GM12878 (cell line): ENCODE data around the gene SGPP2. TPM values are rescaled to one million over a fixed set of nuclear protein-coding genes. Genes with fewer than 3 reads are reported as not detected.
"Not testable (repeated sequence)": the region's sequence is repeated elsewhere in the genome, so short reads cannot be mapped to it uniquely, and the experiment has no call there.

Experiments used
- ATAC-seq: fragments of 200-7000 bp; cut with Tn5 transposase; 3 replicates; pipeline ENCODE4 v1.9.1; 2020; ENCODE audit warnings: mild to moderate bottlenecking, moderate library complexity
- BruUV-seq: library from RNA; stranded (reverse); fragments of 400-500 nt; replicated peaks from 2 replicates; lab custom pipeline; 2021; lab: Mats Ljungman, UMichigan
- CTCF ChIA-PET: fragments of 300-600 bp; sonication (Branson Sonifier 250); formaldehyde crosslinking; extraction: SDS; loops from one replicate; lab custom pipeline; 2021; ENCODE audit warnings: inconsistent platforms; lab: Yijun Ruan, JAX
- POLR2A ChIA-PET: fragments of 350-600 bp; formaldehyde crosslinking; extraction: SDS; loops from one replicate; lab custom pipeline; 2021; ENCODE audit warnings: inconsistent platforms; lab: Charles Lee
- RAD21 ChIA-PET: fragments of 300-600 bp; sonication (Branson Sonifier 250); formaldehyde crosslinking; loops from one replicate; lab custom pipeline; 2023; ENCODE audit warnings: antibody characterized with exemption; ENCODE audit not compliant: unreplicated experiment; lab: Charles Lee
- SMC1A ChIA-PET: fragments of 300-600 bp; sonication (Branson Sonifier 250); formaldehyde crosslinking; loops from one replicate; lab custom pipeline; 2023; ENCODE audit not compliant: unreplicated experiment, uncharacterized antibody; lab: Charles Lee
- DNase-seq: peaks from one replicate; pipeline ENCODE4 v3.0.0-alpha.2; 2011; ENCODE audit warnings: low read depth, low spot score
- FAIRE-seq: peaks from 3 replicates; lab custom pipeline; 2011; peaks lifted over from hg19 to GRCh38; lab: Jason Lieb, UNC
- H2AFZ ChIP-seq: 2 replicates; pipeline ENCODE4 v1.6.0; 2011; ENCODE audit warnings: low read depth, low read length, control low read depth; ENCODE audit not compliant: control insufficient read depth
- H3K27ac ChIP-seq: 2 replicates; pipeline ENCODE4 v1.5.1; 2011; ENCODE audit warnings: control low read depth; ENCODE audit not compliant: control insufficient read depth, insufficient read depth
- H3K27me3 ChIP-seq, 2 experiments: replicated peaks in 1 of 2; 2 replicates each; pipeline versions ENCODE4 v1.6.0 to v1.6.1; 2011; ENCODE audit warnings: low read length in 1 of 2; ENCODE audit not compliant: control insufficient read depth in 2 of 2, insufficient read depth in 2 of 2
- H3K36me3 ChIP-seq, 2 experiments: 2 replicates each; pipeline ENCODE4 v1.5.1; 2011; ENCODE audit warnings: low read length in 1 of 2; ENCODE audit not compliant: control insufficient read depth in 2 of 2, insufficient read depth in 2 of 2
- H3K4me1 ChIP-seq: 2 replicates; pipeline ENCODE4 v1.6.1; 2011; ENCODE audit warnings: mild to moderate bottlenecking, low read length, moderate library complexity, mixed read lengths; ENCODE audit not compliant: control insufficient read depth, insufficient read depth
- H3K4me2 ChIP-seq: 2 replicates; pipeline ENCODE4 v1.6.0; 2011; ENCODE audit warnings: control low read depth; ENCODE audit not compliant: control insufficient read depth, insufficient read depth
- H3K4me3 ChIP-seq: fragments of 200-600 bp; sonication (generic); 2 replicates; pipeline ENCODE4 v1.5.1; 2016
- H3K79me2 ChIP-seq: 2 replicates; pipeline ENCODE4 v1.6.0; 2011; ENCODE audit warnings: low read length; ENCODE audit not compliant: control insufficient read depth, insufficient read depth
- H3K9ac ChIP-seq: 2 replicates; pipeline ENCODE4 v1.8.0; 2011; ENCODE audit warnings: low read length, control low read depth, mixed read lengths; ENCODE audit not compliant: control insufficient read depth, insufficient read depth
- H3K9me3 ChIP-seq: replicated peaks from 3 replicates; pipeline ENCODE4 v1.5.1; 2011; ENCODE audit warnings: mild to moderate bottlenecking, low read length; ENCODE audit not compliant: control insufficient read depth, insufficient read depth
- H4K20me1 ChIP-seq: 2 replicates; pipeline ENCODE4 v1.6.0; 2011; ENCODE audit not compliant: control insufficient read depth, insufficient read depth
- DPF2 ChIP-seq: fragments of 450-650 bp; IDR thresholded peaks from 2 replicates; pipeline ENCODE4 v1.6.1; 2017; ENCODE audit warnings: mild to moderate bottlenecking
- IKZF2 ChIP-seq, 2 experiments: fragments of 450-650 bp; IDR thresholded peaks; 2 replicates each; pipeline ENCODE4 v1.6.1; 2017; ENCODE audit warnings: mild to moderate bottlenecking in 2 of 2, moderate library complexity in 2 of 2
- JUND ChIP-seq: IDR thresholded peaks from 2 replicates; pipeline ENCODE4 v1.6.1; 2012; ENCODE audit warnings: low read depth, mild to moderate bottlenecking, low read length, improper control_type of control experiment, moderate library complexity
- RAD21 ChIP-seq: IDR thresholded peaks from 2 replicates; pipeline ENCODE4 v1.6.1; 2011; ENCODE audit warnings: mild to moderate bottlenecking, low read depth, low read length, moderate library complexity; ENCODE audit not compliant: insufficient read depth
- WGBS: methylation state at CpG from one replicate; pipeline ENCODE4 v1.1.6; 2016; ENCODE audit warnings: low lambda C conversion rate; ENCODE audit not compliant: insufficient replicate concordance, insufficient coverage; ENCODE audit errors: missing lambda C conversion rate; 5-methylcytosine and 5-hydroxymethylcytosine counted together
- in situ Hi-C: fragments of 300-500 bp; cut with MboI; formaldehyde crosslinking; loops from 9 replicates; pipeline ENCODE4 v1.14.3; 2018; ENCODE audit warnings: mixed read lengths
- intact Hi-C: fragments of 100-400 bp; cut with micrococcal nuclease; formaldehyde crosslinking; loops from one replicate; pipeline ENCODE4 v1.14.2; 2022; ENCODE audit not compliant: unreplicated experiment
- polyA plus RNA-seq, 11 experiments: library from polyadenylated mRNA; depleted of rRNA in 4 of 11; unstranded in 6 of 11; stranded (reverse) in 5 of 11; fragments of >200 nt; fragmentation: Nextera tagmentation in 4 of 11; fragmentation: Illumina TruSeq in 1 of 11; extraction: Ambion mirVana in 4 of 11; extraction: Trizol in 1 of 11; gene quantifications; 1 replicate in 1 of 11; 2 replicates in 10 of 11; pipeline versions ENCODE4 v1.2.1 to v1.2.3, GENCODE V29; 2011 to 2016; ENCODE audit warnings: inconsistent platforms in 2 of 11, missing spikeins in 2 of 11, low read depth in 1 of 11
- total RNA-seq, 4 experiments: library from RNA; depleted of rRNA in 3 of 4; stranded (reverse); fragments of >200 nt in 3 of 4; fragmentation: Illumina TruSeq in 1 of 4; extraction: Trizol in 1 of 4; gene quantifications; 2 replicates each; pipeline versions ENCODE4 v1.2.1 to v1.2.3, GENCODE V29; 2013 to 2021

SGPP2 gene
- total and polyA plus RNA-seq, 10 of the 15 experiments (the other 5 are each of a cell fraction or from before 2014, with no cell fraction given) = 3.5 to 84.9 (median 13.1) TPM

GRCh38 chr2:222434204-222434603 lies 9.9 kb downstream of the SGPP2 start:
- FAIRE-seq (no peak), ATAC-seq (peak; percentile 73), DNase-seq (no peak)
- Histone ChIP-seq H3K4me2 (peak overlapping the region; percentile 73), H3K27ac (0 out of 2 replicates have a peak overlapping the region, but pooled peaks have one; percentile 19), H3K9ac (no peak overlapping the region), H4K20me1 (no peaks in the 10 kb centered on the region), H3K27me3 (no peaks in the 10 kb centered on the region), H3K79me2 (peaks cover 47% of the 10 kb centered on the region), H2AFZ (no peak overlapping the region), H3K4me3 (no peak overlapping the region), H3K4me1 (peaks cover 33% of the 10 kb centered on the region), H3K36me3 (no peaks in the 10 kb centered on the region; a peak in 2 of 4 replicates), H3K9me3 (peaks cover 5% of the 10 kb centered on the region)
- intact Hi-C loops (no loop called here), in situ Hi-C loops (no loop called here)
- RAD21 ChIA-PET = interaction anchor here (1.0 to 1.5 kb wide), 3 partner anchors 8 to 116 kb away, joined by 3 to 5 read pairs (median 3); no protein-coding TSS in a partner anchor
- 39% methylated on average over 4 of the region's 4 CpGs for WGBS
- CTCF ChIA-PET = interaction anchor here (1.0 kb wide), 1 partner anchor 116 kb away, joined by 3 read pairs; no protein-coding TSS in a partner anchor
- POLR2A ChIA-PET = interaction anchor here (0.6 kb wide), 1 partner anchor 115 kb away, joined by 4 read pairs; no protein-coding TSS in a partner anchor
- no TSS peak for BruUV-seq
- SMC1A ChIA-PET = interaction anchor here (1.4 kb wide), 1 partner anchor 89 kb away, joined by 3 read pairs; no protein-coding TSS in a partner anchor
- TF ChIP-seq RAD21 (0 out of 2 replicates have a peak, but pooled peaks have one; percentile 2), DPF2 (0 out of 2 replicates have a peak, but pooled peaks have one; percentile 11), IKZF2 (IDR thresholded peaks at IDR 0.05) (peak in 1 of 2 experiments; percentile 46; a peak in 2 of 4 replicates), JUND (no peak)

GRCh38 chr2:222435400-222436039 lies 11.2 kb downstream of the SGPP2 start:
- H3K27ac ChIP-seq, BruUV-seq, in situ Hi-C loops, POLR2A ChIA-PET, H3K4me3 ChIP-seq, H2AFZ ChIP-seq, H3K4me2 ChIP-seq, H3K9me3 ChIP-seq, H3K9ac ChIP-seq, H3K27me3 ChIP-seq, H4K20me1 ChIP-seq, intact Hi-C loops, DNase-seq, H3K36me3 ChIP-seq, ATAC-seq, FAIRE-seq: not testable (repeated sequence)
- RAD21 ChIA-PET = interaction anchor here (1.2 to 1.5 kb wide), 2 partner anchors 10 to 47 kb away, joined by 3 to 5 read pairs; no protein-coding TSS in a partner anchor
- peaks cover 29% of the 10 kb centered on the region for H3K4me1 ChIP-seq
- SMC1A ChIA-PET = interaction anchor here (1.1 to 1.4 kb wide), 2 partner anchors 14 to 88 kb away, joined by 3 read pairs; no protein-coding TSS in a partner anchor
- CTCF ChIA-PET = interaction anchor here (1.3 kb wide), 1 partner anchor 12 kb away, joined by 6 read pairs; the partner anchor contains the start of gene SGPP2
- 99% methylated on average over 6 of the region's 6 CpGs for WGBS
- H3K79me2 ChIP-seq = peaks cover 35% of the 10 kb centered on the region
